ENCODE results near the gene SIN3B.

SIN3B gene

GRCh38 chr19:16891696-16892382 is 62.6 kb downstream of the SIN3B start:
- DNase-seq, result no peak

GRCh38 chr19:16892436-16892835 is 63.2 kb downstream of the SIN3B start:
- DNase-seq, result no peak

- DNase-seq, result peak; percentile 28 to 57
These were observed 63.9 kb downstream of the SIN3B start for GRCh38 chr19:16892868-16893685.

GRCh38 chr19:16893686-16893989 is 64.4 kb downstream of the SIN3B start:
- DNase-seq, result peak; percentile 40 to 75

GRCh38 chr19:16894080-16894479 is 64.9 kb downstream of the SIN3B start:
- DNase-seq, result peak; percentile 74 to 75

- peak; percentile 59 to 66 for DNase-seq
These were observed 66.4 kb downstream of the SIN3B start for GRCh38 chr19:16895467-16896145.

- DNase-seq, result peak; percentile 42 to 66
These were observed 67.2 kb downstream of the SIN3B start for GRCh38 chr19:16896146-16897028.

- peak; percentile 92 to 93 for DNase-seq
These were observed 68.0 kb downstream of the SIN3B start for GRCh38 chr19:16897029-16897855.

GRCh38 chr19:16897856-16898161 is 68.6 kb downstream of the SIN3B start:
- DNase-seq, result peak in 1 of 2 experiments; percentile 55

- no peak for DNase-seq
These were observed 69.3 kb downstream of the SIN3B start for GRCh38 chr19:16898361-16899015.

- peak; percentile 52 to 74 for DNase-seq
These were observed 70.4 kb downstream of the SIN3B start for GRCh38 chr19:16899566-16900075.

- no peak for DNase-seq
These were observed 72.4 kb downstream of the SIN3B start for GRCh38 chr19:16901491-16902175.

- DNase-seq, result no peak
These were observed 73.3 kb downstream of the SIN3B start for GRCh38 chr19:16902545-16902944.

- DNase-seq, result no peak
These were observed 74.1 kb downstream of the SIN3B start for GRCh38 chr19:16903347-16903746.

- no peak for DNase-seq
These were observed 75.4 kb downstream of the SIN3B start for GRCh38 chr19:16904599-16904998.

GRCh38 chr19:16908759-16909158 is 79.6 kb downstream of the SIN3B start:
- no peak for DNase-seq

GRCh38 chr19:16911046-16911445 is 81.8 kb downstream of the SIN3B start:
- DNase-seq, result no peak

GRCh38 chr19:16912780-16913179 is 83.6 kb downstream of the SIN3B start:
- no peak for DNase-seq

GRCh38 chr19:16914421-16914820 is 85.2 kb downstream of the SIN3B start:
- DNase-seq, result no peak

- DNase-seq, result no peak
These were observed 85.9 kb downstream of the SIN3B start for GRCh38 chr19:16915135-16915534.

GRCh38 chr19:16915734-16916133 is 86.5 kb downstream of the SIN3B start:
- no peak for DNase-seq
